A673 (cell line): ENCODE results near the gene THBS1. TPM values are rescaled to one million over a fixed set of nuclear protein-coding genes. Genes with fewer than 3 reads are reported as not detected.

Experiments used
- BruUV-seq: library from RNA; stranded (reverse); fragments of 400-500 nt; replicated peaks from 2 replicates; lab custom pipeline; 2021; lab: Mats Ljungman, UMichigan
- CTCF ChIA-PET: fragments of 300-600 bp; sonication (Branson Sonifier 250); formaldehyde crosslinking; loops from one replicate; lab custom pipeline; 2022; ENCODE audit warnings: antibody characterized with exemption; lab: Charles Lee
- POLR2A ChIA-PET: fragments of 300-600 bp; sonication (Branson Sonifier 250); formaldehyde crosslinking; loops from one replicate; lab custom pipeline; 2022; ENCODE audit warnings: antibody characterized with exemption; ENCODE audit not compliant: low non-redundant PET; lab: Charles Lee
- DNase-seq: peaks from one replicate; pipeline ENCODE4 v3.0.0-alpha.2; 2015; ENCODE audit warnings: low spot score
- H3K27ac ChIP-seq: fragments of 200-600 bp; sonication (generic); 2 replicates; pipeline ENCODE4 v1.5.1; 2016; ENCODE audit warnings: mixed run types, low read depth, mild to moderate bottlenecking, mixed read lengths, antibody characterized with exemption, low read length; ENCODE audit not compliant: poor library complexity, severe bottlenecking
- H3K27me3 ChIP-seq: fragments of 200-600 bp; sonication (generic); replicated peaks from 2 replicates; pipeline ENCODE4 v1.6.1; 2017; ENCODE audit warnings: mixed run types, low read depth, mild to moderate bottlenecking, mixed read lengths, antibody characterized with exemption, low read length; ENCODE audit not compliant: insufficient read depth, poor library complexity
- H3K36me3 ChIP-seq: fragments of 200-600 bp; sonication (generic); 2 replicates; pipeline ENCODE4 v1.6.1; 2016; ENCODE audit warnings: mixed run types, mild to moderate bottlenecking, mixed read lengths, antibody characterized with exemption, low read length; ENCODE audit not compliant: insufficient read depth, poor library complexity, severe bottlenecking
- H3K4me1 ChIP-seq: fragments of 200-600 bp; sonication (generic); 2 replicates; pipeline ENCODE4 v1.6.1; 2017; ENCODE audit warnings: mixed run types, mild to moderate bottlenecking, mixed read lengths, antibody characterized with exemption, low read length; ENCODE audit not compliant: insufficient read depth, poor library complexity, severe bottlenecking
- H3K4me3 ChIP-seq: fragments of 200-600 bp; sonication (generic); 2 replicates; pipeline ENCODE4 v1.5.1; 2016; ENCODE audit warnings: low read depth, mixed run types, mild to moderate bottlenecking, mixed read lengths, low read length; ENCODE audit not compliant: poor library complexity, severe bottlenecking
- H3K9me3 ChIP-seq: fragments of 200-600 bp; sonication (generic); 2 replicates; pipeline ENCODE4 v1.6.1; 2016; ENCODE audit warnings: mixed run types, low read depth, mild to moderate bottlenecking, mixed read lengths, antibody characterized with exemption, low read length; ENCODE audit not compliant: poor library complexity, severe bottlenecking
- EZH2 ChIP-seq: fragments of 200-600 bp; sonication (generic); IDR thresholded peaks from 2 replicates; pipeline ENCODE4 v1.6.1; 2017; ENCODE audit warnings: borderline replicate concordance, low read depth, mild to moderate bottlenecking, mixed read lengths, antibody characterized with exemption, low read length; ENCODE audit not compliant: poor library complexity, severe bottlenecking
- intact Hi-C: fragments of 100-400 bp; cut with micrococcal nuclease; formaldehyde crosslinking; loops from one replicate; pipeline ENCODE4 v1.10.0; 2022; ENCODE audit not compliant: unreplicated experiment
- total RNA-seq: library from RNA; stranded (reverse); gene quantifications from 2 replicates; pipeline ENCODE4 v1.2.3, GENCODE V29; 2021
- TF ChIP-seq, protein P1 (sequence below): fragments of 300-800, 200-600 bp; sonication (generic); conservative IDR thresholded peaks from 2 replicates; pipeline ENCODE4 v1.5.1; 2017; ENCODE audit warnings: low read depth, mild to moderate bottlenecking, antibody characterized with exemption, low read length, moderate library complexity, mixed read lengths

The THBS1 gene
- total RNA-seq, 1 experiment from 2014 or later = 0.80 TPM

DNA sequence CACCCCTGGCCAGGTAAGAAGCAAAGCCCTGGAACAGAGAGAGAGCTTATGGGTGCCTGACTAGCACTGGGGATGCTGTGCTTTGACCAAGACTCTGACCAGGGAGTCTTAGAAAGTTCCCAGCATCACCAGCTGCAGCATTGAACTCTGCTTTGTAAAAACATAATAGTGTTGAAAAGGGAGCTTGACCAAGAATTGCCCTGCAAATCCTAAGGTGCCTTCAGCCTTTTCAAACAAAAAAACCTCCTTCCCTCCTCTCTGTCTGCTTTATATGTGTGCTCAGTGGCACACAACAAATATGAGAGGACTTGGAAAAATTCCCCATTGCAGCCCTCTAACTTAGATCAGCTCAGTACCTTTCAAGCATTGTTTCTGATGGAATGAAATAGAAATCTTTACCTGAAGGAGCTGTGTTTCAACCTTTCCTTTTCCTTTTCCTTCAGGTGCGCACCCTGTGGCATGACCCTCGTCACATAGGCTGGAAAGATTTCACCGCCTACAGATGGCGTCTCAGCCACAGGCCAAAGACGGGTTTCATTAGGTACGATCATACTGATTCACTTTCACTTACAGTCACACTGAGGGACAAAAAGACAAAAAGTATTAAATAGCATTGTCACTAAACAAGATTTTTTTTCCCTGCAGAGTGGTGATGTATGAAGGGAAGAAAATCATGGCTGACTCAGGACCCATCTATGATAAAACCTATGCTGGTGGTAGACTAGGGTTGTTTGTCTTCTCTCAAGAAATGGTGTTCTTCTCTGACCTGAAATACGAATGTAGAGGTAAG is 13.0 kb downstream of the THBS1 start:
- ChIA-PET CTCF (no interaction called here), POLR2A (no interaction called here)
- H3K4me1 ChIP-seq = no peaks in the 10 kb centered on the region
- intact Hi-C loops = no loop called here
- H3K4me3 ChIP-seq = no peak overlapping the region
- H3K36me3 ChIP-seq = no peaks in the 10 kb centered on the region
- H3K9me3 ChIP-seq = no peaks in the 10 kb centered on the region
- TF ChIP-seq, protein P1, sequence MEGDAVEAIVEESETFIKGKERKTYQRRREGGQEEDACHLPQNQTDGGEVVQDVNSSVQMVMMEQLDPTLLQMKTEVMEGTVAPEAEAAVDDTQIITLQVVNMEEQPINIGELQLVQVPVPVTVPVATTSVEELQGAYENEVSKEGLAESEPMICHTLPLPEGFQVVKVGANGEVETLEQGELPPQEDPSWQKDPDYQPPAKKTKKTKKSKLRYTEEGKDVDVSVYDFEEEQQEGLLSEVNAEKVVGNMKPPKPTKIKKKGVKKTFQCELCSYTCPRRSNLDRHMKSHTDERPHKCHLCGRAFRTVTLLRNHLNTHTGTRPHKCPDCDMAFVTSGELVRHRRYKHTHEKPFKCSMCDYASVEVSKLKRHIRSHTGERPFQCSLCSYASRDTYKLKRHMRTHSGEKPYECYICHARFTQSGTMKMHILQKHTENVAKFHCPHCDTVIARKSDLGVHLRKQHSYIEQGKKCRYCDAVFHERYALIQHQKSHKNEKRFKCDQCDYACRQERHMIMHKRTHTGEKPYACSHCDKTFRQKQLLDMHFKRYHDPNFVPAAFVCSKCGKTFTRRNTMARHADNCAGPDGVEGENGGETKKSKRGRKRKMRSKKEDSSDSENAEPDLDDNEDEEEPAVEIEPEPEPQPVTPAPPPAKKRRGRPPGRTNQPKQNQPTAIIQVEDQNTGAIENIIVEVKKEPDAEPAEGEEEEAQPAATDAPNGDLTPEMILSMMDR = no peak
- TF ChIP-seq EZH2 = no peak
- no TSS peak for BruUV-seq
- H3K27ac ChIP-seq = no peak overlapping the region
- DNase-seq = no peak
- H3K27me3 ChIP-seq = no peaks in the 10 kb centered on the region

GRCh38 chr15:39594446-39595337 is 13.8 kb downstream of the THBS1 start:
- BruUV-seq = no TSS peak
- no peaks in the 10 kb centered on the region for H3K9me3 ChIP-seq
- DNase-seq = no peak
- H3K36me3 ChIP-seq = no peaks in the 10 kb centered on the region
- ChIA-PET POLR2A (no interaction called here), CTCF (no interaction called here)
- no peaks in the 10 kb centered on the region for H3K4me1 ChIP-seq
- no peak overlapping the region for H3K4me3 ChIP-seq
- TF ChIP-seq, protein P1 = no peak
- TF ChIP-seq EZH2 = no peak
- intact Hi-C loops = no loop called here
- no peaks in the 10 kb centered on the region for H3K27me3 ChIP-seq
- H3K27ac ChIP-seq = no peak overlapping the region

DNA sequence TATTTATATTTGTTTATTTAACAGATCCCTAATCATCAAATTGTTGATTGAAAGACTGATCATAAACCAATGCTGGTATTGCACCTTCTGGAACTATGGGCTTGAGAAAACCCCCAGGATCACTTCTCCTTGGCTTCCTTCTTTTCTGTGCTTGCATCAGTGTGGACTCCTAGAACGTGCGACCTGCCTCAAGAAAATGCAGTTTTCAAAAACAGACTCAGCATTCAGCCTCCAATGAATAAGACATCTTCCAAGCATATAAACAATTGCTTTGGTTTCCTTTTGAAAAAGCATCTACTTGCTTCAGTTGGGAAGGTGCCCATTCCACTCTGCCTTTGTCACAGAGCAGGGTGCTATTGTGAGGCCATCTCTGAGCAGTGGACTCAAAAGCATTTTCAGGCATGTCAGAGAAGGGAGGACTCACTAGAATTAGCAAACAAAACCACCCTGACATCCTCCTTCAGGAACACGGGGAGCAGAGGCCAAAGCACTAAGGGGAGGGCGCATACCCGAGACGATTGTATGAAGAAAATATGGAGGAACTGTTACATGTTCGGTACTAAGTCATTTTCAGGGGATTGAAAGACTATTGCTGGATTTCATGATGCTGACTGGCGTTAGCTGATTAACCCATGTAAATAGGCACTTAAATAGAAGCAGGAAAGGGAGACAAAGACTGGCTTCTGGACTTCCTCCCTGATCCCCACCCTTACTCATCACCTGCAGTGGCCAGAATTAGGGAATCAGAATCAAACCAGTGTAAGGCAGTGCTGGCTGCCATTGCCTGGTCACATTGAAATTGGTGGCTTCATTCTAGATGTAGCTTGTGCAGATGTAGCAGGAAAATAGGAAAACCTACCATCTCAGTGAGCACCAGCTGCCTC is 14.7 kb downstream of the THBS1 start:
- no peak overlapping the region for H3K4me3 ChIP-seq
- H3K4me1 ChIP-seq = no peaks in the 10 kb centered on the region
- TF ChIP-seq, protein P1 = no peak
- TF ChIP-seq EZH2 = no peak
- no TSS peak for BruUV-seq
- DNase-seq = no peak
- H3K27me3 ChIP-seq = no peaks in the 10 kb centered on the region
- H3K9me3 ChIP-seq = no peaks in the 10 kb centered on the region
- H3K27ac ChIP-seq = no peak overlapping the region
- ChIA-PET CTCF (no interaction called here), POLR2A (no interaction called here)
- no peaks in the 10 kb centered on the region for H3K36me3 ChIP-seq
- intact Hi-C loops = no loop called here
